GM19023 (cell line): ENCODE results near the gene LIG3.
"Not testable (repeated sequence)": the region's sequence is repeated elsewhere in the genome, so short reads cannot be mapped to it uniquely, and the experiment has no call there.

Experiments used
- ATAC-seq: cut with Tn5 transposase; IDR thresholded peaks from one replicate; pipeline ENCODE4 v1.9.1; 2021; ENCODE audit warnings: mild to moderate bottlenecking, moderate library complexity; ENCODE audit not compliant: unreplicated experiment

LIG3 gene

DNA sequence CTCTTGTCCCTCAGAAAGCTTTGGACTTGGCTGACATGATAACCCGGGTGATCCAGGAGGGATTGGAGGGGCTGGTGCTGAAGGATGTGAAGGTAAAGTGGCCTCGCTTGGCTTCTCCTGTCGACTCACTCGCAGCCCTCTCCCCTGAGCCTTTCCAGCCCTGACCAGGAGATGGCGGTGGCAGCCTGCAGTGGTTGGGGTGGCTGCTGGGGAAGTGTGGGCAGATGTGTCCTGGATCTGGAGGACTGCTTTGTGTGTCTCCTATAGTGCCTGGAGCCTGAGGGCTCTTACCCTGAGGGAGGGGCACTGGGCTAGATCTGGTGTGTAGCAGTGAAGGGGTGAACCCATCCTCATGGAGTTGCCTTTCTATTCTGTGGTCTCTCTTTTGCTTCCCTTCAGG lies 17.9 kb downstream of the LIG3 start:
- no peak for ATAC-seq

GRCh38 chr17:34999456-34999855 lies 19.1 kb downstream of the LIG3 start:
- no peak for ATAC-seq

DNA sequence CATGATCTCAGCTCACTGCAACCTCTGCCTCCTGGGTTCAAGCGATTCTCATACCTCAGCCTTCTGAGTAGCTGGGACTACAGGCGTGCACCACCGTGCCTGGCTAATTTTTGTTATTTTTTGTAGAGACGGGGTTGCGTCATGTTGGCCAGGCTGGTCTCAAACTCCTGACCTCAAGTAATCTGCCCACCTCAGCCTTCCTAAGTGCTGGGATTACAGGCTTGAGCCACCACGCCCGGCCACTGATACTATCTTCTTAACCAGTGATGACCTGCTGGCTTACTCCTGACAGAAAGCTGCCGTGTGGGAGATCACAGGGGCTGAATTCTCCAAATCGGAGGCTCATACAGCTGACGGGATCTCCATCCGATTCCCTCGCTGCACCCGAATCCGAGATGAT lies 20.7 kb downstream of the LIG3 start:
- not testable (repeated sequence) for ATAC-seq

- no peak for ATAC-seq
Observed at GRCh38 chr17:35001549-35001948, 21.2 kb downstream of the LIG3 start.

GRCh38 chr17:35002876-35003551 lies 22.7 kb downstream of the LIG3 start:
- ATAC-seq = no peak

DNA sequence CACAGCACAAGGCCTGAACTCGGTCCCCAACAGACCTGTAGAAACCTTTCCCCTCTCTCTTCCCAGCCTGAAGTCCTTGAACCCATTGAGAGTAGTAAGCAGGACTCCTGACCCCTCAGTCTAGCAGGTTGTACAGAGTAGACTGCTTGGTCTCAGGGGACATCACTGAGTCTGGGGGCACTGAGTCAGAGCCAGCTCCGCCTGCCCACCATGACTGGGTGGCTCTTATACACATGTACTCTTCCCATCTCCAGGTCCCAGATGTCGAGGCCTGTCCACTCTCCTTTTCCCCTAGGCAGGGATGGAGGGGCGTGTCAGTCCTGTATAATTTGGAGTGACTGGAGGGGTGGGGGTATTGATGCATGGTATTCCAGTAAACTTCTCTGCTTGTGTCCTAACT lies 23.5 kb downstream of the LIG3 start:
- ATAC-seq = no peak

GRCh38 chr17:35006345-35006744 lies 26.0 kb downstream of the LIG3 start:
- no peak for ATAC-seq

DNA sequence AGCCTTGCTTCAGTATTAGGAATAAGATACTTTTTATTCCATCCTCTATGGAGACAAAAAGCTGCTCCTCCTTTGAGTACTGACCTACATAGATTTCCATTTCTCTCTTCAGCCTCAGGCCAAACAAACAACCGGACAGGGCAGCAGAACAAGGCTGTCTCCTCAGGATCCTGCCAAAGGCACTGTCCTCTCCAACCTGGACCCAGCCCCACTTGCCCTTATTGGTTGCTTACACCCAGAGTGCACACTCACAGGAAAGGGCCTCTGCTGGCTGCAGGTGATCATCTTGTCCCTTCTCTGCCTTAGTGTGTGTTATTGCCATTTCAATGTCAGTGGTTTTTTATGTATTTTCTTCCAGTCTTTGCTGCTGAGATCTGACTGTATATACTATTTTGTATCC lies 26.6 kb downstream of the LIG3 start:
- ATAC-seq = no peak

- no peak for ATAC-seq
Observed at GRCh38 chr17:35010093-35010492, 29.8 kb downstream of the LIG3 start.

DNA sequence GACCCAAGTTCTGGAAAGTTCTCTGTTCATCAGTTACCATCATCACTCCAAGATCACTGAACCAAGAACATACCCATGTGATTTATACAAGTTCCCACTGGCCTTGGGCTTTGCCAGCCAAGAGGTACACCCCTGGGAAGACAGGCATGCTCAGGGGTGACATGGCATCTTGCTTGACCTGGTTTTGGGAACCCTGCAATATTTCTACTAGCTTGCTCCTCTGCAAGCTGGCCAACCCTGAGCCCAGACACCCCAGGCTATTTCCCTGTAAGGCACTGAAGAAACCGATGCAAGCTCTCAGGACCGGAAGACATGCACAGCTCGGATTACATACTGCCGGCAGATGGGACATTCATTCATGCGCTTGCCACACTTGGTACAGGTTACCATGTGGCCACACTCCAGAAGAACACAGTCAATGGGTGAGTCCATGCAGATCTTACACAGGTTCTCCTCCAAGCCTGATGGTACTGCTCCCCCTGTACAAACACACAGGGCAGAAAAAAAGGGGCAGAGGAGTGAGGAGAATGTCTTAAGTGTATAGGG lies 31.4 kb downstream of the LIG3 start:
- no peak for ATAC-seq

GRCh38 chr17:35016369-35016768 lies 36.1 kb downstream of the LIG3 start:
- ATAC-seq = no peak

DNA sequence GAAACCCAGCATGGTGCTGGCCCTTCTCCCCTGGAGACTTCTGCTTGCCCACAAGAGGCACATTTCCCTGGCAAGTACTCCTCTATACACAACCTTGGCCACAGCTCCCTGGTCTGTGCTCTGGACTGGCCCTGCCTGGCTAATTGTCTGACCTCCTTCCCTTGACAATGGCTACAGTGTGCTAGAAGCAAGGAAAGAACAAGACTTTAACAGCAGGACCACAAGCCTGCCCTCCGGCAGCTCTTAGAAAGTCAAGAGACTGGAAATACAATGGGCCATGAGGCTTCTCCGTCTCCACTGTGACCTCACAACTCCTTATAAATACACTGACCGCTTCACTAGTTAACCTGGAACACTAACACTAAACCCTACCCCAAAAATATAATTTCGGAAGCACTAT lies 36.7 kb downstream of the LIG3 start:
- ATAC-seq = no peak

- ATAC-seq = no peak
Observed at GRCh38 chr17:35018814-35019213, 38.5 kb downstream of the LIG3 start.

DNA sequence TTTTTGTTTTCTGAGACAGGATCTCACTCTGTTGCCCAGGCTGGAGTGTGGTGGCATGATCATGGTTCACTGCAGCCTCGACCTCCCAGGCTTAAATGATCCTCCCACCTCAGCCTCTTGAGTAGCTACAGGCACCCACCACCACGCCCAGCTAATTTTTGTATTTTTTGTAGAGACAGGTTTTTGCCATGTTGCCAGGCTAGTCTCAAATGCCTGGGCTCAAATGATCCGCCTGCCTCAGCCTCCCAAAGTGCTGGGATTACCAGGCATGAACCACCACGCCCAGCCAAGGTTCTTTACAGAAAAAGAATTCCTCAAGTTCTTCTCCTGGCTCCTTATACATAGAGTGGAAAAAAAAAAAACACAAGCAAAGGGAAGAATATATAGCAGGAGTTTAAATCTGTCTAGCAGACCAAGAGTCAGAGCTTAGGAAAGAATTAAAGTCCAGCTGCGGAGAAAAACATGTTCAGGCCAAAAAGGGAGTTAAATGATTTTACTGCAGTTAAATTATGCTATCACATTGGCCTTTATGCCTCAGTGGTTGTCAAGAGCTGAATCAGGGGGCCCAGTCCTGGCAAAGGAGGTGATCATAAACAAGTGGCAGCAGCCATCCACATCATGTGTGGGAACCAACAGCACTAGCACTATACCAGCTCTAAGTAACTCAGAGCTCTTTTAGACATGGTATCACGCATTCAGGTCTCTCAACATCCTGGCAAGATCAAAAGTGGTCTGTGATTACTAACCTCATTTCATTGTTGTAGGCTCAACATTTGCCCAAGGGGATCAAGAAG lies 39.3 kb downstream of the LIG3 start:
- ATAC-seq = no peak

DNA sequence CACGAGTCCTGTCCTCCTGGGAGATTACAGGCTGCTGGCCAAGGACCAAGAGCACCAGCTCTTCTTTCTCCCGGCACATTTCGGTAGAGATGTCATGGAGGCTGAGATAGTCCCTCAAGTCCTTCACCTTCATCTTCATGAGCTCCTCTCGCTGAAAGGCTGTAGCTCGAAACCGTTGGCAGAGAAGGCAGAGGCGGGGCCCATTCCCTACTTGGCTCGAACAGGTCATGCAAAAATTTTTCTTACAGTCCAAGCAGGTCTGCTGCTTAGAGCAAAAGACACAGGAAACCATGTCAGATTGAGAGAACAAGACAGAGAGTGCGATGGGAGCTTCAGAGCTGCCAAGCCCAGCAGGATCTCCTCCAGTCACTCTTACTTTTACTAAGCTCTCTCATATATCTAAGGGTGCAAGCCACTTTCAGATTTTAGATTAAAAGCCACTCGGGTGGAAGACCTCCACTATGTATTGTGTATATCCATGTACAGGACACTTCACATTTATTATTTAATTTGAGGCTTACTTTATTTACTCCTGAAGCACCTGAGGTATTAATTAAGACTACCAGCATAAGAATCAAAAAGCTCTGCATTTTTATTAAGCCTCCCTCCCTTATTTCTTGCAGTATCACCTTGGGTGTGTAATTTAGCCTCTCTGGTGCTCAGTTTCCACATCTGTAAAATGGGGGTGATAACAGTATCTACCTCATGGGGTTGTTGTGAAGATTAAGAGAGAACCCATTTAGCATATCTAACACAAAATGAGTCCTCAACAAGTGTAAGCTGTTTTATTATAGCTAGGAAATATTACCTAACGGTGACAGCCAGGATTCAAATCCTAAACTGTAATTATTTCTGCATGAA lies 41.4 kb downstream of the LIG3 start:
- ATAC-seq = no peak

- ATAC-seq = no peak
Observed at GRCh38 chr17:35022536-35023063, 42.3 kb downstream of the LIG3 start.

DNA sequence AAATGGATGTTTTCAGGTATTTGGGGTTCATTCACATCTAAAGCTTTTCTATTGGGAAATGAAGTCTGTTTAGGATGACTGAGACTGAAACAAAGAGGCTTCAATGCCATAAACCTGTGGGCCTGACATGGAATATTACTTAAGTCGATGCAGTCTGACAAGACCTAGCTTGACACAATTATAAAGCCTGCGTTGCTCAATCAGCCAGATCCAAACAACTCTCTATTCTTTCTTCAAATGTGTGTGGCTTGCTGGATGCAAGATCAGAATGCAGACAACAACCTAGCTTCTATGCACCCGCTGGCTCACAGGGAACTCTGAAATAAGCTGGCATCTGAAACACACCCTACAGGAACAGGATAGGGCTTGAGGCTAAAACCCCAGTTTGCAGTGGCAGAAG lies 43.2 kb downstream of the LIG3 start:
- ATAC-seq = no peak

DNA sequence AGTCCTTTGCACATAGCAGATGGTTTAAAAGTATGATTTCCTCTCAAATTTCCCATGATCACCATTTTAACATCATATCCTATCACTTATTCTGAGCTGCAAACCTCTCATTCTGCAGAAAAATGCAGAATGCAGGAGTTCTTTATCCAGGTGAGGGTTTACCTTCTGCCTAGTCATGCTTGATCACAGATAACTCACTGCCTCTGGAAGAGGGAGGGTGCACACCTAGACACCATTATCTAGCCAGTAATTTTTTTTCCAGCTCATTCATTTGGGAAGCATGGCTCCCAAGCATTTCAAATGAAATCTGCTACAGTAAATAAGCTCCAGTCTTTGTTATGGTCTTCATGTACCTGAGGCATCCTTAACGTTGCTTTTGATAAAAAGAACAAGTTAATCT lies 45.2 kb downstream of the LIG3 start:
- ATAC-seq = no peak

- ATAC-seq = not testable (repeated sequence)
Observed at GRCh38 chr17:35028097-35028496, 47.8 kb downstream of the LIG3 start.

DNA sequence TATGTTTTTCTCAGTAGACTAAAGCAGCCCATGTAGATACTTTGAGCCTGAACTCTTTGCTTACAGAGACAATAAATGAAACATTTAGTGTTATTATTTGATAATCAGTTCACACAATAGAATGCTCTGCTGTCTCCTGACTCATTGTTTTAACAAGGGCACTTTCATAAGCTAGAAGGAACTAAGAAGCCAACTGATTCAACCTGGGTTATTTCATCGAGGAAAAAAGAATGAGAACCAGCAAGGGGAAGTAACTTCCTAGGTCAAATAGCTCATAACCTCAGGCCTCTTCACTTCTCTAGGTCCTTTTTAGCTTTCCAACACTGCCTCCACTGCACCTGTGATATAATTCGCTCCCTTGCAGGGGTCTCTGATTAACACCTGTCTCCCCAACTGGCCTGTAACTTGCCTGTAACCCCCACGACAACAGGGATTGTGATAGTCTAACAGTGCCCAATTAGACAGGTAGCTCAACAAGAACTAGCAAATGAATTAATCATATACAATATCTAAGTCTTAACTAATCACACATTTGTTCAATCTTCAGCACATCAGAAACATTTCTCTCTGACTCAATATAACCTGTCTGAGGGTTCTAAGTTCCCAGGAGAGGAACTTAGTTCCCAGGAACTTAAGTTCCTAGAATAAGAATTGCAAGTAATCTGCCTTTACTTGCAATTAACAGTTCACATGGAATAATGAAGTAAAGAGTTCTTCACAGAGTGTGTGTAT lies 48.4 kb downstream of the LIG3 start:
- no peak for ATAC-seq
